NCI-H345 treated with DMSO at 0.1 percent for 48 hours (cell line): Measurements from ENCODE around the gene NDUFV1.
"Not testable (repeated sequence)": the region's sequence is repeated elsewhere in the genome, so short reads cannot be mapped to it uniquely, and the experiment has no call there.

ENCODE experiments used
- DNase-seq: peaks from one replicate; lab custom pipeline; 2025; ENCODE audit not compliant: unreplicated experiment; lab: John Stamatoyannopoulos, UW

The NDUFV1 gene

GRCh38 chr11:67606492-67607295 is at the start of gene NDUFV1:
Gene NDUFV1 (plus strand): TSS chr11:67606936. CDS start chr11:67607005, 69 bp downstream.
- peak; percentile 93 for DNase-seq

- DNase-seq = no peak
These were observed 48.5 kb upstream of the NDUFV1 start for GRCh38 chr11:67558084-67558772.

- DNase-seq = no peak
These were observed 44.6 kb upstream of the NDUFV1 start for GRCh38 chr11:67561971-67562619.

- no peak for DNase-seq
These were observed 43.6 kb upstream of the NDUFV1 start for GRCh38 chr11:67562963-67563704.

GRCh38 chr11:67563705-67564114 is 43.0 kb upstream of the NDUFV1 start:
- DNase-seq = not testable (repeated sequence)

- no peak for DNase-seq
These were observed 42.5 kb upstream of the NDUFV1 start for GRCh38 chr11:67564230-67564629.

GRCh38 chr11:67571443-67571842 is 35.3 kb upstream of the NDUFV1 start:
- no peak for DNase-seq

GRCh38 chr11:67572305-67572704 is 34.4 kb upstream of the NDUFV1 start:
- DNase-seq = no peak

GRCh38 chr11:67572747-67573419 is 33.9 kb upstream of the NDUFV1 start:
- DNase-seq = peak; percentile 52

GRCh38 chr11:67574938-67575337 is 31.8 kb upstream of the NDUFV1 start:
- no peak for DNase-seq

- DNase-seq = no peak
These were observed 29.8 kb upstream of the NDUFV1 start for GRCh38 chr11:67576735-67577475.

- no peak for DNase-seq
These were observed 28.8 kb upstream of the NDUFV1 start for GRCh38 chr11:67577951-67578350.

- peak; percentile 51 for DNase-seq
These were observed 25.3 kb upstream of the NDUFV1 start for GRCh38 chr11:67581469-67581868.

- DNase-seq = peak; percentile 24
These were observed 24.7 kb upstream of the NDUFV1 start for GRCh38 chr11:67582011-67582410.

GRCh38 chr11:67583247-67584204 is 23.2 kb upstream of the NDUFV1 start, which contains the start of gene GSTP1:
Gene GSTP1 (plus strand): TSS chr11:67583812. CDS start chr11:67583844, 32 bp downstream.
- DNase-seq = no peak

- no peak for DNase-seq
These were observed 22.4 kb upstream of the NDUFV1 start for GRCh38 chr11:67584205-67584880.

- DNase-seq = no peak
These were observed 21.6 kb upstream of the NDUFV1 start for GRCh38 chr11:67584881-67585873.
